ENCODE results near the gene TTLL3.

GRCh38 chr3:9792405-9793160 lies 17.5 kb upstream of the TTLL3 start, which contains the start of the genes ARPC4 and TADA3:
- peak; percentile 84 for TF ChIP-seq POLR2AphosphoS5 (IDR thresholded peaks at IDR 0.05)
- TF ChIP-seq POLR2A (IDR thresholded peaks at IDR 0.05), result peak; percentile 38
- TF ChIP-seq CTCF (IDR thresholded peaks at IDR 0.05), result peak in 2 of 4 experiments; percentile 45 to 48
